Suprapubic skin (tissue), 4 donors: Measurements from ENCODE around the gene IKZF1.

Source experiments
- CTCF ChIP-seq, 2 donors: fragments of 200-600 bp in 1 of 2; fragments of 450-650 bp in 1 of 2; sonication (generic) in 1 of 2; IDR thresholded peaks; one replicate each; pipeline ENCODE4 v1.5.1; 2016 to 2019; ENCODE audit warnings: antibody characterized with exemption in 2 of 2, mild to moderate bottlenecking in 1 of 2, moderate library complexity in 1 of 2
- EP300 ChIP-seq: sonication (generic); formaldehyde crosslinking; IDR thresholded peaks from one replicate; pipeline ENCODE4 v1.6.1; 2017; ENCODE audit warnings: antibody characterized with exemption
- POLR2A ChIP-seq, 2 donors: fragments of 450-650 bp; IDR thresholded peaks; one replicate each; pipeline ENCODE4 v1.6.1; 2017; ENCODE audit warnings: antibody characterized with exemption in 2 of 2, mild to moderate bottlenecking in 2 of 2, moderate library complexity in 2 of 2
- POLR2AphosphoS5 ChIP-seq, 3 donors: sonication (generic); formaldehyde crosslinking; IDR thresholded peaks; one replicate each; pipeline ENCODE4 v1.6.1; 2017; ENCODE audit warnings: antibody characterized with exemption in 3 of 3

DNA sequence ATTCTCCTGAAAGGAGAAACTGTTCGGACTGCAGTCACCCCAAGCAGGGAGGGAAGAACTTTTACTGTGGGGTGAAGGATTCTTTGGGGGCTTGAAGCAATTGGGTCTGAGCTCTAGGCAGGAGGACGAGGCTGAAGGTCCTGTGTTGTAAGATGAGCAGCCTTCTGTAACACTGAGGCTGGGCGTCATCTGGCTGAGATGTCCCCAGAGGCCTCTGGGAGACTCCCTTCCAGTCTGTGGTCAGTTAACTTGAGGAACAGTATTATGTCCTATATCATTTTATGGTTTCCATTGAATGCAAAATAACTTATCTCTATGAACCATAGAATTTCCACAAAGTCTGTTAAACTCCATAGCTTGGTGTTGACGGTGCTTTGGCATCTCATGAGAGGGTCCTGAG, 119.3 kb downstream of the IKZF1 start:
- TF ChIP-seq CTCF (IDR thresholded peaks at IDR 0.05): no peak
- TF ChIP-seq POLR2A (IDR thresholded peaks at IDR 0.05): no peak
- no peak for TF ChIP-seq POLR2AphosphoS5 (IDR thresholded peaks at IDR 0.05)
- no peak for TF ChIP-seq EP300
